Stimulated activated CD4-positive, alpha-beta T cell treated with anti-CD3 and anti-CD28 coated beads, TNF-alpha, amount 100 ng/mL, for 24 hours (primary cell): ENCODE results near the gene BAX.

Experiments
- DNase-seq, 3 experiments: peaks; one replicate each; pipeline ENCODE4 v3.0.0-alpha.2; 2020; ENCODE audit warnings: low read depth in 3 of 3

Gene BAX

DNA sequence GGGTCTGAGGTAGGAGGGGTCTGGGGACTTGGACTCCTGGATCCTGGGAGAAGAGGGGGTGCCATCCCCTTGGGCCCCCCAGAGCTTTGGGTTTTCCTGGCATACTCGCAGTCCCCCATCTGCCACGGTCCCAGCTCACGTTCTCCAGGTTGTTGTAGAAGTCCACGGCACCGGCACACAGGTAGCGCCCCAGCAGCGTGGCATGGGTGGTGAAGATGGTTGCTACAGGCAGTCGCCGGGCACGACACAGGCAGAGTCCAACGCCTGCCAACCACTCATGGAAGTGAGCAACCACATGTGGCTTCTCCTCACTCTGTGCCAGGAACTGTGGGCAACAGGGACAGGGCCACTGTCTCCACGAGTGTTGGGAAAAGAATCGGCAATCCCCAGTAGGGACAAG is 31.0 kb downstream of the BAX start:
- DNase-seq = no peak

DNA sequence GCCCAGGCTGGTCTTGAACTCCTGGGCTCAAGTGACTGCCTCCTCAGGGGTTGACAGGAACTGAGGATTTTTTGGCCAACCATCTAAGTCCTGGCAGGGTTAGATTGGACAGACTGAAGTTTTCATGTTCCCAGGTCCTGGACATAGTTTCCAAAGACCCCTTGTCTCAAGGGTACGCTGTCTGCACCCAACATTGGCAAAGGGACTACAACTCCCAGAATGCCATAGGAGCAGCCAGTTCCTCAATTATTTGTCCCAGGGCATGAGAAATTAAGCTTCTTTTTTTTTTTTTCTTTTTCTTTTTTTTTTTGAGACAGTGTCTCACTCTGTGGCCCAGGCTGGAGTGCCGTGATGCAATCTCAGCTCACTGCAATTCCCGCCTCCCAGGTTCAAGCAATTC is 31.5 kb downstream of the BAX start:
- no peak for DNase-seq

DNA sequence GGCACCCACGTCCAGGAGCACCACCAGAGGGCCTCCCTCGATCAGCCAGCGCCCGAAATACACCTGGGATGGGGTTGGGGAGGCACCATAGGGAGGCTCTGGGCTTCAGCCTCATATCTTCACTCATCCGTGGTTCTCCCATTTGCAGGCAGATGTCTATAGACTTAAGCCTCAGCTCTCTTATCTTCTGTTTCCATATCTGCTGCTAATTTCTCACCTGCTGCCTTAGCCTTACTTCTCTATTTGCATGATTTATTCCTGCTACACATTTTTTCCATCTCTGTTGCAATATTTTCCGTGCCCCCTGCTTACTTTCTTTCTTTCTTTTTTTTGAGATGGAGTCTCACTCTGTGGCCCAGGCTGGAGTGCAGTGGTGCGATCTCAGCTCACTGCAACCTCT is 32.6 kb downstream of the BAX start:
- no peak for DNase-seq

DNA sequence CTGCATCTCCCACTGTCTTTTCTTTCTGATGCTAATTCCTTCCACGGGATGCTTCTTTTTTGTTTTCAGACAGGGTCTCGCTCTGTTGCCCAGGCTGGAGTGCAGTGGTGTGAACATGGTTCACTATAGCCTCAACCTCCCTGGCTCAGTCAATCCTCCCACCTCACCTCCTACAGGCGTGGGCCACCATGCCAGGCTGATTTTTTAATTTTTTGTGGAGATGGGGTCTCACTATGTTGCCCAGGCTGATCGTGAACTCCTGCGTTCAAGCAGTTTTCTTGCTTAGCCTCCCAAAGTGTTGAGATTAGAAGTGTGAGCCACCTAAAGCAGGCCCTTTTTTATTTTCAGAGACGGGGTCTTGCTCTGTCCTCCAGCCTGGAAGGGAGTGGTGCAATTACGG is 33.6 kb downstream of the BAX start:
- no peak for DNase-seq

DNA sequence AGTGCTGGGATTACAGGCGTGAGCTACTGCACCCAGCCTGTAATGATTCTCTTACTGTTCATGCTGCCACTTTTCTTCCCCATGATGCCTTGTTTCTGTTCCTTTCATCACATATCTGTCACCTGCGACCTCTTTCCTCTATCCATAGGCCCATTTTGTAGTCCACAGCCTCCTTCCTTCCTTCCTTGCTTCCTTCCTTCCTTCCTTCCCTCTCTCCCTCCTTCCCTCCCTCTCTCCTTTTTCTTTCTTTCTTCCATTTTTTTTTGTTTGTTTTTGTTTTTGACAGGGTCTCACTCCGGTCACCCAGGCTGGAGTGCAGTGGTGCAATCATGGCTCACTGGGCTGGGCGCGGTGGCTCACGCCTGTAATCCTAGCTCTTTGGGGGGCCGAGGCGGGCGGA is 34.2 kb downstream of the BAX start:
- no peak for DNase-seq

DNA sequence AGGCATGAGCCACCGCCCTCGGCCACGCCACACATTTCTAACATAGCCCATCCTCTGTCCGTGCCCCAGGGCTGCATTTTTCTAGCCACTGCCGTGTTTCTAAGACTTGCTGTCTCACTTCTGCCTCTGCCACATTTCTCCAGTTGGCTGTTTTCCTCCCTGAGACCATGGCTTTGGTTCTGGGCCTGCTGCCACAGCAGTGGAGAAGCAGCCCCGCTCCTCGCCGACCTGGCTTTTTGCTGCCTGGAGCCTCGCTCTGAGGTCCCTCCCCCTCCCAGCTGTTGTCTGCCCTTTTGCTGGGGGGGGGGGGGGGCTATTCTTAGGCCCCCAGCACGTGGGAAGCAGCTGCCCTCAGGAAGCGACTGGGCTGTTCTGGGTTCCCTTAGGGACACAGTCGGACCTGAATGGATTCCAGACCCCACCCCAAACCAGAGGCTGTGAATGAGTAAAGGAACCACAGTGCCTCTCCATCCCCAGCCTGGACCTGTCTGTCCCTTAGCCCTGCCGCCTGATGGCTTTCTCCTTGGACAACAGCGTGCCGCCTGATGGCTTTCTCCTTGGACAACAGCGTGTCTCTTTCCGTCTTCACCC is 35.1 kb downstream of the BAX start:
- no peak for DNase-seq

DNA sequence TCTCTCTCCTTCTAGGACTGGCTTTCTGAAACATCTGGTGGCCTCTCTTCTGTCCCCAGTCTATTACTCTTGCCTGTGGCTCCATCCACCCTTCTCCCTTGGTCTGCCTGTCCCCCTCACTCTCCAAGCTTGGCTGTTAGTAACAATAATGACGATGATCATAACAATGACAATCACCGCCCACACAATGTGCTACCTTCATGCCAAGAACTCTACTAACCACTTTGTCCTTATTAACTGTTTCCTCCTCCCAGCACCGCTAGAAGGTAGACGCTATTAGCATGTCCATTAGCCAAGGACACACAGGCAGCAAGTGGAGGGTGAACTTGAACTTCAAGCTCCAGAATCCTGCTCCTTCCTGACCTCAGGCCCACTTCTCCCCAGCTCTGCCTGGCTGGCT is 35.7 kb downstream of the BAX start:
- no peak for DNase-seq

DNA sequence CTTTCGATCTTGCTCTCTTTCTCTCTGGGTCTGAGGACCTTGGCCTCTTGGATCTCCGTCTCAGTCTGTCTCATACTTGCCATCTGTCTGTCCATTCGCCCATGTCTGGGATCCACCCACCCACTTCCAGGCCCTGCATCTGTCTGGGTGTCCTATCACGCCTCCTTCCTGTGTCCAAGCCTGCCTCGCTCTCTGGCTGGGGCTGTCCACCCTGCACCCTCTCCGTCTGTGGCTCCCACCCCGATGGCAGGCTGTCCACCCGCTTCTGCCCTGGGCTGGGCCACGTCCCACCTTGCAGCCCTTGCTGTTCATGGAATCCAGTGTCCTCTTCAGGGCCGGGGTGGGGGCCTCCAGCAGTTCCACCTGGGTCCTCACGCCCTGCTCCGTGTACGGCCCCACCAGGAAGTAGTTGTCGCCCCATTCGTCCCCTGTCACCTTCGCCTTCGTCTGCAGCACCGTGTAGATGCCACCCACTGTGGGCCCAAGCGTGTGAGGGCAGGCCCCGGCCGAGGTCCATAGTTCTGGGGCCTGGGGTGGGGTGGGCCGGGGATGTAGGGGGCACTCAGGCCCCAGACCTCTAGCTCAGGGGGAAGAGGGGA is 36.4 kb downstream of the BAX start:
- DNase-seq = no peak

DNA sequence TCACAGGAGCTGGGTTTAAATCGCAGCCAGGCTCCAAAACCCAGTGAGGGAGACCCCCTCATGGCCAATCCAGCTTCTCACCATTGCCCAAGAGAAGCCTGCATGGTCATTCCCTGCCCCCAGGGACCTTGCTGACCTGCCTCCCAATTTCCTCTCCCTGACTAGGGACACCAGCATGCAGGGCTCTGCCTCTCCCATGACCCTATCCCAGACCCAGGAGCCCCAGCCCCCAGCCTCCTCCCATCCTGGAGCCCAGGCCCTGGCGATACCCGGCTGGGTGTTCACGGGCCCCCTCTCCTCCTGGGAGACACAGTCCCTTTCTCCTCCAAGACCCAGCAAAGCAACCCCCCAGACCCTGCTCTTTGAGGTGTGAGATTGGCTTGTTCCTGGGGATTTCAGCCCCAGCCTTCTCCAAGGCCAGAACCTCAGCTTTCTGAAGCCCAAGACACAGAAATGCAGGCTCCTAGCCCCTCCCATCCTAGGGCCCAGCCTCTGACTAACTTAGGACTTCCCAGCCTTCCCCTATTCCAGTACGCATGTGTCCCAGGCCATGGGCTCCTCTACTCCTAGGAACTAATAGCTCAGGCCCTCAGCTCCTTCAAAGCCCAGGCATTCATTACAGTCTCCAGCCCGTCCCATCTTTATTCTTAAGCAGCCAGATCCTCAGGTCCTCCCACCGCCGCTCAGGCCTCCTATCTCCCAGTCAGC is 37.4 kb downstream of the BAX start:
- no peak for DNase-seq

DNA sequence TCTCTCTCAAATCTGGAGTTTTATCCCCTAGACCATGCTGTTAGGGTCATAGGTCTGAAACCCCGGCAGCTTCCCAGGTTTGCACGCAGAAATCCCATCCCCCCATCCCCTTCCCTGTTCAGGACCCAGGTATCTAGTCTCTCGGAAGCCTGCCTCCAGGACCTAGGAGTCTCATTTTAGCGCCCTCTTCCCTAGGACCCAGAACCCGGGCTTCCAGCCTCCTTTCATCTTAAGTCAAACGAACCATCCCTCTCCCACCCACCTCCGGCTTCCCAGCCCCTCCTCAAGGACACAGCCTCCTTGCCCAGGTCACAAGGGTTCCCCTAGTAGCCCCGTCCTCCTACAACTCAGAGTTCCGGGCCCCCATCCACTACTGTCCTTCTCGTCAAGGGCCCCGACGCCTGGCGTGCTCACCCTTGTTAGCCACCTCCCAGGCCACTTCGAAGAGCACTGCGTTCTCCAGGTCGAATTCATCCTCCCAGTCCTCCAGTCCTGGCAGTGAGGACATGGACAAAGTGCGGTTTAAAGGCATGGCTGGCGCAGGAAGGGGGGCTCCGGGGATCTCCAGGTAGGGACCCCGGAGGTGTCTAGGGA is 38.0 kb downstream of the BAX start:
- no peak for DNase-seq

DNA sequence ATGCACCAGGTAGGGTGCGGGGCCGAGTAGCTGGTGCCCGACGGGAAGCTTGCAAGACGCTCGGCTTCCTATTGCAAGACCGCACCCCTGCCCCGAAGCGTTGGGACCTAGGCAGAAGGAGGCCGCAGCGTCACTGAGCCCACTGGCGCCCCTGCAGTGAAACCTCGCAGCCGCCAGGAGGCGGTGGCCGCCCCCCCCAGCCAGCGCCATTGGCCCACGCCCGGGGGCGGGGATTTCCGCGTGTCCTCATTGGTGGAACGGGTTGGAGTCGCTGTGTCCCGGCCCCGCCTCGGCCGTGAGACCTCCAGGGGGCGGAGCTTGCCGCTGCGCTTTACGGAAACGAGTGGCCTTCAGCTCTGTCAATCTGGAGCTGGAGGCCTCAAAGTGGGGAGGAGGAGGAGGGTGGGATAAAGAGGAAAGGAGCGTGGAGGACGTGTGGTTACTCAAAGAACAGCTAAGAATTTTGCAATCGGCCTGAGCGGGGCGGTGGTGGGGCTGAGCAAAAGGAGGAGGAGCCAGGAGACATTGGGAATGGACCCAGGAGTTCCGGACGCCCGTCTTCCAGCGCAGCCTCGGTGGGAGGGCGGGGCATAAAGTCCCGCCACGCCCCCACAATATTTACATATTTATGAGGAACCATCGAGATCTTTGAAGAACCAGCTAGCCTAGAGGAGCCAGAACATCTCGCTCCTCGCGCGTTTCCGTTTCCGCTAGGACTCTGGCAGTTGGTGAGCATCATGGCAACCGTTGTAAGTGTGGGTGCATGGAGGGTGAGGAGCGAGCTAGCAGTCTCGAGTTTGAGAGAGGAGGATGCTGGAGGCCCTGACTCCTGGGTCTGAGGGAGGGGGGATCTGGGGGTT is 38.7 kb downstream of the BAX start, which contains the start of the genes GYS1 and RUVBL2:
TSS of gene GYS1 (minus strand) at position 135 of the 860 bp plus-strand sequence. CDS start 197 bp downstream, outside the sequence.
TSS of gene RUVBL2 (plus strand) at position 713 of the 860 bp plus-strand sequence. CDS start at position 738, 25 bp downstream.
- DNase-seq = peak; percentile 97 to 100 (median 99)

DNA sequence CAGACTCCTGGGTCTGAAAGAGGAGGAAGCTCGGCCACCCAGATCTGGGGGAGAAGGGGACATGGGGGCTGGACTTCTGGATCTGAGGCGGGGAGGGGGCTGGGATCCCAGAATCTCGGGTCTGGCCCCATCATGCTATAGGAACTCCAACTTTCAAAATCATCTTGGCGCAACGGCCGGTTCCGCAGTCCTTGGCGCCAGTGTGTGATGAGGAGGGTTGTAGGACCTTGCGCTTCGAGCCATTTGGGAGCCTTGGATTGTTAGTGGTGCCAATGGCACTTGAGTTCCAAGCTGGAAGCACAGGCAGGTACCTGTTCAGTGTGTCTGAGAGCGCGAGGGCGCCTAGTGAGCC is 39.3 kb downstream of the BAX start:
- DNase-seq = no peak

DNA sequence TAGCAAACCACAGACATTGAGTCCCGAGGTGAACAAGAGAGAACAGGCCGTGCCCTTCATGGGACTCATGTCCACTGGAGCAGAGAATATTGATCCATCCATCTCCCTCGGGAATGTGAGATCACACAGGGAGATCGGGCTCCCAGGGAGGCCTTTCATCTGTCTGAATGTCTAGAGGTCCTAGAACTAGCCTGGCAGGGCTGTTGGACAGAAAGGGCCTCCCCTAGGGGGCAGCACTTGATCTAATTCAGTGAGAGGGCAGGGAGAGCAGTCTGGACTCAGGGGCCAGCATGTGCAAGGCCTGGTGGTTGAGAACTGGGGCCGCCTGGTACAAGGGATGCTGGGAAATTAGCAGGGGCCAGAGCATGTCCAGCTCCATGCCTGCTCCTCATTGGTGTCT is 43.3 kb downstream of the BAX start:
- DNase-seq = peak in 1 of 3 experiments; percentile 47

DNA sequence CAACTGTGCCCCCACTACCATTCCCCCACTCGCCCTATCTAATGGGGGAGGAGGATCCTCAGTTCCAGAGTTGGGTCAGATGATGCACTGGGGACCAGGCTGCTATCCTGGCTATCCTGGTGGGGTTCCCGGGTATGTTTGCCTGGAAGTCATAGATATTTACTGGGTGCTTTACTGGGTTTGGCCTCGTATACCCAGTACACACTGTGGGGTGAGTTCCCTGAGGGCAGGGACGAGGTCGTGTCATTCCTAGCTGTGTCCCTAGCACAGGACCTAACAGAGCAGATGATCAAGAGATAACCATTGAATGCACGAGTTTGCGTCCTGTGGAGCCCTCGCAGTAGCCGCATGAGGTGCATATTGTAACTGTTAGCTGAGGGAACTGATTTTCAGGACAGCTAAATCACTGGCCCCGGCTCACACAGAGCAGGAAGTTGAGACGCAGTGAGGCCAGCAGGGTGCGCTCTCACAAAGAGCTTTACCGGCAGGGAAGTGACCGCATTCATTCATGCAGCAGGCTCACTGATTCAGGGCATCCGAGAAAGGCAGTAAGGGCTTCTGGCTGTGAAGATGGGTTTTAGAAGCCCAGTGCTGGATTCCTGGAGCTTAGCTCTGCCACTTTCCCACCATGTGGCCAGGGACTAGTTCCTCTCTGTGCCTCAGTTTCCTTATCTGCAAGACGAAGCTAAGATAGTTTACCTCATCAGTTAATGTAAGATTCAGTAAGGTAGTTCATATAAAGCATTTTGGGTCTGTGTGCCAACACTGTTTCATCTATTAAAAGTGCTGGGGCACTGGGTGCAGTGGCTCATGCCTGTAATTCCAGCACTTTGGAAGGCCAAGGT is 45.0 kb downstream of the BAX start:
- DNase-seq = peak in 2 of 3 experiments; percentile 40 to 69

DNA sequence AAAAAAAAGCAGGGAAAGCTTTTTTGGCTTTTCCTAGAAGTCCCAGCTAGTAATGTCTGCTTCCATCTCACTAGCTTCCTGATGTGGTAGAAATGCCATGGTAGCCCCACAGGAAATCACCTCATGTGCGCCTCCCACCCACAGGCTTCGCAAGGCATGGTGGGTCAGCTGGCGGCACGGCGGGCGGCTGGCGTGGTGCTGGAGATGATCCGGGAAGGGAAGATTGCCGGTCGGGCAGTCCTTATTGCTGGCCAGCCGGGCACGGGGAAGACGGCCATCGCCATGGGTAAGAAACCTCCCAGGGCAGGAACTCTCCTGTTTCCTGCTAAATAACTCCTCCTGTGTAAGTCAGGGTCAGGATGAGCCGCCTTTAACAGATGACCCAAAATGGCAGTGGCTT is 49.5 kb downstream of the BAX start:
- no peak for DNase-seq

DNA sequence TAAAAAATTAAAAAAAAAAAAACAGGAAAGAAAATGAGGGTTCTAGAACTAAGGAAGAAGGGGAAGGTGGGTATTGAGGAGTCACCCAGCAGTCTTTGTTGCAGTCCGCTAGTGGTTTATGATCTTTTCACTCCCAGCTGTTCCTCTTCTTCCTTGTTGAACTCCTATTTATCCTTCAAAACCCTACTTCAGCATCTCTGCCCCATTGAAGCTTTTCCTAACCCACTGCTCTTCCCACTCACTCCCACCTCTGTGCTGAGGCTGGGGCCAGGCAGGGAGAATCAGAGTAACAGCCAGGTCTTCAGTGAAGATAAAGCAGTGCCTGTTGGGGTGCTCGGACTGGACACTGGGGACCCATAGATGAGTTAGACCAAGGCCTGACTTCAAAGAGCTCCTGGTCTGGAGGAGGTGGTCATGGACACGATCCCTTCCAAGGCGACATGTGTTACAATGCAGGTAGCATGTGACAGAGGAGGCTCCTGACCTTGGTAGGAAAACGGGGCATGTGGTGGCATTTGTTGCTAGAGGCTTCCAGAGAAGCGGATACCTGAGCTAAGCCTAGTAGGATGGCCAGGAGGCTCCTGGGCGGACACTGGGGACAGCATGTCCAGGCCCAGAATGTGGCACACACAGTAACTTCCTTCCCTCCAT is 50.4 kb downstream of the BAX start:
- no peak for DNase-seq

DNA sequence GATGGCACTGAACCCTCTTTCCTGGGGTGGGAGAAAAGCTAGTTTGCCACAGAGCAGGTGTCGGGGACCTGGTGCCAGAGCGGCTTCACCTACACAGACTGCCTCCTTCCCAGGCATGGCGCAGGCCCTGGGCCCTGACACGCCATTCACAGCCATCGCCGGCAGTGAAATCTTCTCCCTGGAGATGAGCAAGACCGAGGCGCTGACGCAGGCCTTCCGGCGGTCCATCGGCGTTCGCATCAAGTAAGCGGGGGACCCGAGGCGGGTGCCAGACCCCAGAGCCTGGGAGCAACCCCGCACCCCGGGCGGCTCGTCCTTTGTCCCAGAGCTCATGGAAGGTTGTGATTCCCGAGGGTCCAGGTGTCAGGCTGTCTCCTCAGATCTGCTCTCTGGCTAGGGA is 52.2 kb downstream of the BAX start:
- no peak for DNase-seq

DNA sequence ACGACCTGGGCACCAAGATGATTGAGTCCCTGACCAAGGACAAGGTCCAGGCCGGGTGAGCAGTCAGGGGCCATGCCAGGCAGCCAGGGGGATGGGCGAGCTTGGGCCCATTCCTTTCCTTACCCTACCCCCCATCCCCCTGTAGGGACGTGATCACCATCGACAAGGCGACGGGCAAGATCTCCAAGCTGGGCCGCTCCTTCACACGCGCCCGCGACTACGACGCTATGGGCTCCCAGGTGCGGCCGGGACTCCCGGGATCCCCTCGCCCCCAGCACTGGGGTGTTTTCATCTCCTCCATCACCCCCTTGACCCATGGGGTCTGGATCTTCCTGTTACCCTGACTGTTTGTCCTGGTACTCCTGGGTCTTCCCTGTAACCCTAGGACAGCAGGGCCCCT is 55.2 kb downstream of the BAX start:
- DNase-seq = no peak

DNA sequence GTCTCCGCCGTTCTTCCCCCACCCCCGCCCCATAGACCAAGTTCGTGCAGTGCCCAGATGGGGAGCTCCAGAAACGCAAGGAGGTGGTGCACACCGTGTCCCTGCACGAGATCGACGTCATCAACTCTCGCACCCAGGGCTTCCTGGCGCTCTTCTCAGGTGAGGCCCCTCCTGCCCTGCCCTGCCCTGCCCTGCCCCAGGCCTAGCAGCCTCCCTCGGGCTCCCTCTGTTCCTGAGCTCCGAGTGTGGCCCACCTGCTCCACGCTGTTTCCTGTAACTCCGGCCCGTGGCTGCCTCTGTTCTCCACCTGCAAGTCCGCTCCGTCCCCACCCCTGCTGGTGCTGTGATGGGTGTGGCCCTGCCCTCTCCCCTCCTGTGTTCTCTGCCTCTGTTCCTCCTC is 55.8 kb downstream of the BAX start:
- no peak for DNase-seq

DNA sequence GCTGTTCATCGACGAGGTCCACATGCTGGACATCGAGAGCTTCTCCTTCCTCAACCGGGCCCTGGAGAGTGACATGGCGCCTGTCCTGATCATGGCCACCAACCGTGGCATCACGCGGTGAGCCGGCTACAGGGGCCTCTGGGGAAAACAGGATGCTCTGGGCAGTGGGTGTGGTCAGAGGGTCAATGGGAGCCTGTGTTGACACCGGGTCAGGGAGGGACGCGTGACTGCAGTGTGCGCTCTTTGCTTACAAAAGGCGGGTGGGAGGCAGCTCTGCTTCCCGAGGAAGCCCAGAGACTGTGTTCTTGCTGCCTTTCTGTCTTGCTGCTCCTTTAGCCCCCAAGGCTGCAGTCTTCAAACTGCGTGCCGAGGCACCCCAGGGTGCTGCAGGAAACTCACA is 56.5 kb downstream of the BAX start:
- DNase-seq = no peak
